Breast epithelium (tissue), 4 donors: ENCODE data around the gene APOOL. TPM values are rescaled to one million over a fixed set of nuclear protein-coding genes. Genes with fewer than 3 reads are reported as not detected.

ENCODE experiments used
- DNase-seq, 2 donors: peaks; one replicate each; pipeline ENCODE4 v3.0.0-alpha.2; 2019; ENCODE audit warnings: low spot score in 2 of 2
- H3K27ac ChIP-seq, 2 donors: fragments of 200-600 bp; sonication (generic) in 1 of 2; one replicate each; pipeline ENCODE4 v1.5.1; 2016 to 2019; ENCODE audit warnings: mild to moderate bottlenecking in 1 of 2
- H3K27me3 ChIP-seq, 2 donors: fragments of 200-600 bp; sonication (generic) in 1 of 2; one replicate each; pipeline versions ENCODE4 v1.5.1 to v1.6.0; 2017 to 2019; ENCODE audit warnings: control low read depth in 1 of 2, mild to moderate bottlenecking in 1 of 2
- H3K36me3 ChIP-seq: fragments of 200-600 bp; one replicate; pipeline ENCODE4 v1.5.1; 2019
- H3K4me1 ChIP-seq, 2 donors: fragments of 200-600 bp; sonication (generic); one replicate each; pipeline ENCODE4 v1.5.1; 2016 to 2019; ENCODE audit warnings: control low read depth in 1 of 2
- H3K4me3 ChIP-seq, 3 donors: fragments of 200-600 bp; sonication (generic); 1 replicate in 2 of 3; 2 replicates in 1 of 3; pipeline ENCODE4 v1.5.1; 2016 to 2019; ENCODE audit warnings: mild to moderate bottlenecking in 3 of 3, moderate library complexity in 2 of 3
- H3K9me3 ChIP-seq, 2 donors: fragments of 200-600 bp; sonication (generic) in 1 of 2; one replicate each; pipeline ENCODE4 v1.5.1; 2016 to 2019; ENCODE audit warnings: control low read depth in 1 of 2
- POLR2A ChIP-seq: fragments of 450-650 bp; IDR thresholded peaks from one replicate; pipeline ENCODE4 v1.6.1; 2016; ENCODE audit warnings: antibody characterized with exemption, mild to moderate bottlenecking, moderate library complexity
- POLR2AphosphoS5 ChIP-seq, 3 donors: sonication (generic); formaldehyde crosslinking; IDR thresholded peaks; one replicate each; pipeline ENCODE4 v1.6.1; 2017; ENCODE audit warnings: antibody characterized with exemption in 3 of 3
- intact Hi-C: fragments of 100-400 bp; cut with DNase I; formaldehyde crosslinking; loops from one replicate; pipeline ENCODE4 v1.15.1; 2023; ENCODE audit warnings: low total_unique reads
- total RNA-seq, 3 donors: library from RNA; depleted of rRNA; stranded (reverse); fragments of >200 nt; gene quantifications; one replicate each; pipeline ENCODE4 v1.1.0, GENCODE V29; 2016
- TF ChIP-seq, protein P1 (sequence below), 3 donors: fragments of 450-650 bp; IDR thresholded peaks; one replicate each; pipeline ENCODE4 v1.5.1; 2016 to 2017; ENCODE audit warnings: antibody characterized with exemption in 3 of 3, mild to moderate bottlenecking in 3 of 3, moderate library complexity in 3 of 3

Gene APOOL
- total RNA-seq, 3 donors from 2014 or later, result 10.8 to 15.8 (median 11.5) TPM

- no peak overlapping the region for H3K27ac ChIP-seq
- no peaks in the 10 kb centered on the region for H3K9me3 ChIP-seq
- H3K4me1 ChIP-seq, result no peaks in the 10 kb centered on the region
- TF ChIP-seq POLR2A (no peak), POLR2AphosphoS5 (IDR thresholded peaks at IDR 0.05) (no peak)
- TF ChIP-seq, protein P1, sequence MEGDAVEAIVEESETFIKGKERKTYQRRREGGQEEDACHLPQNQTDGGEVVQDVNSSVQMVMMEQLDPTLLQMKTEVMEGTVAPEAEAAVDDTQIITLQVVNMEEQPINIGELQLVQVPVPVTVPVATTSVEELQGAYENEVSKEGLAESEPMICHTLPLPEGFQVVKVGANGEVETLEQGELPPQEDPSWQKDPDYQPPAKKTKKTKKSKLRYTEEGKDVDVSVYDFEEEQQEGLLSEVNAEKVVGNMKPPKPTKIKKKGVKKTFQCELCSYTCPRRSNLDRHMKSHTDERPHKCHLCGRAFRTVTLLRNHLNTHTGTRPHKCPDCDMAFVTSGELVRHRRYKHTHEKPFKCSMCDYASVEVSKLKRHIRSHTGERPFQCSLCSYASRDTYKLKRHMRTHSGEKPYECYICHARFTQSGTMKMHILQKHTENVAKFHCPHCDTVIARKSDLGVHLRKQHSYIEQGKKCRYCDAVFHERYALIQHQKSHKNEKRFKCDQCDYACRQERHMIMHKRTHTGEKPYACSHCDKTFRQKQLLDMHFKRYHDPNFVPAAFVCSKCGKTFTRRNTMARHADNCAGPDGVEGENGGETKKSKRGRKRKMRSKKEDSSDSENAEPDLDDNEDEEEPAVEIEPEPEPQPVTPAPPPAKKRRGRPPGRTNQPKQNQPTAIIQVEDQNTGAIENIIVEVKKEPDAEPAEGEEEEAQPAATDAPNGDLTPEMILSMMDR (IDR thresholded peaks at IDR 0.05), result no peak
- intact Hi-C loops, result no loop called here
- H3K36me3 ChIP-seq, result no peaks in the 10 kb centered on the region
- H3K27me3 ChIP-seq, result peaks cover 0 to 8% of the 10 kb centered on the region in 2 donors
- H3K4me3 ChIP-seq, result no peak overlapping the region
- no peak for DNase-seq
Measured at GRCh38 chrX:85108165-85108564, 104.5 kb downstream of the APOOL start.

GRCh38 chrX:85109235-85109634 lies 105.6 kb downstream of the APOOL start:
- Histone ChIP-seq H3K36me3 (no peaks in the 10 kb centered on the region), H3K27me3 (peaks cover 0 to 8% of the 10 kb centered on the region in 2 donors), H3K4me3 (no peak overlapping the region), H3K27ac (no peak overlapping the region), H3K4me1 (no peaks in the 10 kb centered on the region), H3K9me3 (no peaks in the 10 kb centered on the region)
- TF ChIP-seq POLR2AphosphoS5 (IDR thresholded peaks at IDR 0.05), result no peak
- no peak for TF ChIP-seq POLR2A
- TF ChIP-seq, protein P1 (IDR thresholded peaks at IDR 0.05), result no peak
- intact Hi-C loops, result no loop called here
- no peak for DNase-seq

GRCh38 chrX:85111347-85111746 lies 107.7 kb downstream of the APOOL start:
- intact Hi-C loops, result no loop called here
- DNase-seq, result no peak
- Histone ChIP-seq H3K36me3 (no peaks in the 10 kb centered on the region), H3K9me3 (no peaks in the 10 kb centered on the region), H3K27me3 (peaks cover 0 to 21% of the 10 kb centered on the region in 2 donors), H3K4me3 (no peak overlapping the region), H3K27ac (no peak overlapping the region), H3K4me1 (no peaks in the 10 kb centered on the region)
- TF ChIP-seq, protein P1 (IDR thresholded peaks at IDR 0.05), result peak in 2 of 3 donors; percentile 27 to 50
- TF ChIP-seq POLR2A (no peak), POLR2AphosphoS5 (IDR thresholded peaks at IDR 0.05) (no peak)

- no peaks in the 10 kb centered on the region for H3K9me3 ChIP-seq
- H3K36me3 ChIP-seq, result no peaks in the 10 kb centered on the region
- no peaks in the 10 kb centered on the region for H3K4me1 ChIP-seq
- H3K27ac ChIP-seq, result no peak overlapping the region
- peaks cover 0 to 23% of the 10 kb centered on the region in 2 donors for H3K27me3 ChIP-seq
- TF ChIP-seq POLR2A (no peak), POLR2AphosphoS5 (IDR thresholded peaks at IDR 0.05) (no peak)
- TF ChIP-seq, protein P1 (IDR thresholded peaks at IDR 0.05), result no peak
- intact Hi-C loops, result no loop called here
- no peak for DNase-seq
- no peak overlapping the region for H3K4me3 ChIP-seq
Measured at GRCh38 chrX:85112293-85112692, 108.6 kb downstream of the APOOL start.

- H3K27ac ChIP-seq, result no peak overlapping the region
- no peak overlapping the region for H3K4me3 ChIP-seq
- peaks cover 0 to 23% of the 10 kb centered on the region in 2 donors for H3K27me3 ChIP-seq
- intact Hi-C loops, result no loop called here
- no peaks in the 10 kb centered on the region for H3K36me3 ChIP-seq
- DNase-seq, result no peak
- no peaks in the 10 kb centered on the region for H3K9me3 ChIP-seq
- H3K4me1 ChIP-seq, result no peaks in the 10 kb centered on the region
- no peak for TF ChIP-seq POLR2A
- TF ChIP-seq, protein P1 (IDR thresholded peaks at IDR 0.05), result no peak
- no peak for TF ChIP-seq POLR2AphosphoS5 (IDR thresholded peaks at IDR 0.05)
Measured at GRCh38 chrX:85113746-85114145, 110.1 kb downstream of the APOOL start.
